ENCODE results near the gene ACTR2. TPM values are rescaled to one million over a fixed set of nuclear protein-coding genes. Genes with fewer than 3 reads are reported as not detected.

Gene ACTR2
- total and polyA plus RNA-seq, 11 donors = 28.2 to 216 (median 109) TPM

GRCh38 chr2:65277791-65278483 is 50.3 kb downstream of the ACTR2 start:
- ATAC-seq = peak in 3 of 4 donors; percentile 31 to 88 (median 77)

GRCh38 chr2:65278531-65278981 is 50.9 kb downstream of the ACTR2 start:
- H3K9me3 ChIP-seq = no peaks in the 10 kb centered on the region
- peak overlapping the region in 9 of 12 donors; percentile 28 to 59 (median 37) for H3K27ac ChIP-seq
- intact Hi-C loops (cut with DNase I) = loop anchor here in 5 of 10 donors (5.0 kb wide), 3 partner anchors 94 to 159 kb away; partner anchors contain the start of gene SPRED2 (in 3 of the 5)
- H3K27me3 ChIP-seq = peaks cover 0 to 4% (median 0%) of the 10 kb centered on the region in 9 donors
- TF ChIP-seq CTCF (IDR thresholded peaks at IDR 0.05) = no peak
- no peak for TF ChIP-seq POLR2A (IDR thresholded peaks at IDR 0.05)
- H3K4me1 ChIP-seq = peaks cover 7 to 55% (median 29%) of the 10 kb centered on the region in 12 donors
- peak; percentile 35 to 72 (median 56) for ATAC-seq
- peaks cover 0 to 8% (median 0%) of the 10 kb centered on the region in 9 donors for H3K36me3 ChIP-seq
- peak in 3 of 5 donors; percentile 26 to 44 (median 42) for DNase-seq
- H3K4me3 ChIP-seq = no peak overlapping the region
- WGBS, 4 donors = 19 to 41% (median 26%) methylated on average over 6 of the region's 6 CpGs

More at GRCh38 chr2:65277791-65278483, 50.3 kb downstream of the ACTR2 start:
- 45 to 57% (median 52%) methylated on average over 5 of the region's 5 CpGs for WGBS, 4 donors
- peaks cover 7 to 54% (median 29%) of the 10 kb centered on the region in 12 donors for H3K4me1 ChIP-seq
- H3K36me3 ChIP-seq = peaks cover 0 to 14% (median 4%) of the 10 kb centered on the region in 9 donors
- H3K4me3 ChIP-seq = no peak overlapping the region
- peaks cover 0 to 4% (median 0%) of the 10 kb centered on the region in 9 donors for H3K27me3 ChIP-seq
- intact Hi-C loops (cut with DNase I) = loop anchor here in 5 of 10 donors (5.0 kb wide), 3 partner anchors 94 to 159 kb away; partner anchors contain the start of gene SPRED2 (in 3 of the 5)
- peak in 2 of 5 donors; percentile 47 to 58 for DNase-seq
- no peaks in the 10 kb centered on the region for H3K9me3 ChIP-seq
- TF ChIP-seq POLR2A (IDR thresholded peaks at IDR 0.05) (no peak), CTCF (IDR thresholded peaks at IDR 0.05) (peak in 1 of 12 donors; percentile 3)
- peak overlapping the region in 10 of 12 donors; percentile 10 to 59 (median 36) for H3K27ac ChIP-seq

GRCh38 chr2:65279756-65280155 is 52.1 kb downstream of the ACTR2 start:
- peak in 1 of 5 donors; percentile 14 for DNase-seq
- Histone ChIP-seq H3K27ac (peak overlapping the region in 3 of 12 donors; percentile 20 to 47 (median 32)), H3K27me3 (peaks cover 0 to 4% (median 0%) of the 10 kb centered on the region in 9 donors), H3K4me3 (no peak overlapping the region), H3K36me3 (peaks cover 0 to 1% (median 0%) of the 10 kb centered on the region in 9 donors), H3K9me3 (no peaks in the 10 kb centered on the region), H3K4me1 (peaks cover 7 to 55% (median 29%) of the 10 kb centered on the region in 12 donors)
- no peak for ATAC-seq
- intact Hi-C loops (cut with DNase I) = loop anchor here in 5 of 10 donors (5.0 kb wide), 3 partner anchors 93 to 158 kb away; partner anchors contain the start of gene SPRED2 (in 3 of the 5)
- TF ChIP-seq POLR2A (IDR thresholded peaks at IDR 0.05) (no peak), CTCF (IDR thresholded peaks at IDR 0.05) (no peak)
- WGBS, 4 donors = 85 to 90% (median 88%) methylated on average over 6 of the region's 6 CpGs
